OCI-LY7 (cell line): ENCODE results near the gene OLFM1.

Source experiments
- CTCF ChIP-seq: fragments of 200-600 bp; sonication (generic); conservative IDR thresholded peaks from 2 replicates; pipeline ENCODE4 v1.5.1; 2014; ENCODE audit warnings: mild to moderate bottlenecking, antibody characterized with exemption, low read length, moderate library complexity, mixed read lengths
- EZH2phosphoT487 ChIP-seq: fragments of 200-600 bp; sonication (generic); IDR thresholded peaks from 2 replicates; pipeline ENCODE4 v1.6.1; 2018; ENCODE audit warnings: low read depth, borderline replicate concordance, mild to moderate bottlenecking, mixed run types, antibody characterized with exemption, low read length, moderate library complexity, mixed read lengths

- TF ChIP-seq CTCF = no peak
- no peak for TF ChIP-seq EZH2phosphoT487
These were observed 44.5 kb downstream of the OLFM1 start for GRCh38 chr9:135132008-135132407.
